Measurements from ENCODE around the gene KIR2DL4.
"Not testable (repeated sequence)": the region's sequence is repeated elsewhere in the genome, so short reads cannot be mapped to it uniquely, and the experiment has no call there.

KIR2DL4 gene

GRCh38 chr19:54863459-54863858, 60.0 kb downstream of the KIR2DL4 start:
- H3K9me3 ChIP-seq (ENCODE audit: control insufficient read depth, low read length); H3K9ac ChIP-seq; H3K36me3 ChIP-seq (ENCODE audit: control insufficient read depth, insufficient read depth, low read length); H2AFZ ChIP-seq; H3K4me1 ChIP-seq; H3K27ac ChIP-seq; H3K4me2 ChIP-seq (ENCODE audit: low read length); H3K27me3 ChIP-seq (ENCODE audit: control insufficient read depth, insufficient read depth, low read length); H3K4me3 ChIP-seq (ENCODE audit: low read depth, low read length); H3K79me2 ChIP-seq: not testable (repeated sequence)

Measured in parathyroid adenoma (tissue), 2 donors.